GM11168 (cell line): ENCODE results near the gene KRTAP6-3.

Source experiments
- in situ Hi-C: fragments of 300-500 bp; cut with MboI; formaldehyde crosslinking; loops from one replicate; pipeline ENCODE4 v1.12.0; 2022; ENCODE audit warnings: low sequenced_read_pairs; ENCODE audit not compliant: unreplicated experiment

KRTAP6-3 gene

GRCh38 chr21:30592140-30592539 lies at the start of gene KRTAP6-3:
TSS of gene KRTAP6-3 (plus strand) at chr21:30592440. CDS start at chr21:30592446, 6 bp downstream.
- in situ Hi-C loops = no loop called here

DNA sequence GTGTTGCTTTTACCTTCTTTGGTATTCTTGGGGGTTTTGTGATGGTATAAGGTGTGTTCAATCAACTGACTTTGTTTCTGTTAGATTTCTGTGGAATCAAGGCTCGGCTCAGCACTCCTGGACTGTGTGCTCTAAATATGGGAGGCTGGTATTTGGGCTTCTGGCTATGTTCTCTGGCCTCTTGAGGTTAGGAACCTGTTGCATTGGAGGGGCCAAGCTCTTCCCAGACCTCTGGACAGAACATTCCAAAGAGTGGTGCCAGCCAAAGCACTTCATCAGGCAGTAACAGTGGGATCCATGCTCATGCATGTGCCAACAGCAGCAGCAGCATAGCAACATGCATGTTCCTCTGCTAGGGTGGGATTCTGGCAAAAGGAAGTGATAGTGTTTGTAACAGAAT lies 39.5 kb upstream of the KRTAP6-3 start:
- in situ Hi-C loops = no loop called here

- in situ Hi-C loops = no loop called here
These were observed 37.1 kb upstream of the KRTAP6-3 start for GRCh38 chr21:30555095-30555494.

- in situ Hi-C loops = no loop called here
These were observed 30.9 kb upstream of the KRTAP6-3 start, which contains the start of gene KRTAP19-7 for GRCh38 chr21:30561264-30561895. TSS of gene KRTAP19-7 (minus strand) at chr21:30561314. CDS start at chr21:30561289, 25 bp downstream.

DNA sequence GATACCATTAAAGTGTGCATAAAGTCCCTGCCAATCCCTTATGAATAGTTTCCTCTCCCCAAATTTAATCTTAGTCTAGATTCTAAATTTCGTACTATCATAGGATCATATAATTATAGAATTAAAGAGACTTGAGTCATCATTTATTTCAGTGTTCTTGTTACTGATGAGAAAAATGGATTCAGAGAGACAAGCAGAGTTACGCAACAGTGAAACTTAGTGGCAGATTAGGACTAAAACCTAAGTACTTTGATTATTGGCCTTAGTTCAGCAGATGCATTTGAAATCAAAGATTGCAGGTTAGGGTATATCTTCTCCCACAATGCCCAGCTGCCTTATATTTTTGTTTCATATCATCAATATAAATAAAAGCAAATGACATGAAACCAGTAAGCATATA lies 30.3 kb upstream of the KRTAP6-3 start:
- in situ Hi-C loops = no loop called here

GRCh38 chr21:30563072-30563471 lies 29.2 kb upstream of the KRTAP6-3 start:
- in situ Hi-C loops = no loop called here

DNA sequence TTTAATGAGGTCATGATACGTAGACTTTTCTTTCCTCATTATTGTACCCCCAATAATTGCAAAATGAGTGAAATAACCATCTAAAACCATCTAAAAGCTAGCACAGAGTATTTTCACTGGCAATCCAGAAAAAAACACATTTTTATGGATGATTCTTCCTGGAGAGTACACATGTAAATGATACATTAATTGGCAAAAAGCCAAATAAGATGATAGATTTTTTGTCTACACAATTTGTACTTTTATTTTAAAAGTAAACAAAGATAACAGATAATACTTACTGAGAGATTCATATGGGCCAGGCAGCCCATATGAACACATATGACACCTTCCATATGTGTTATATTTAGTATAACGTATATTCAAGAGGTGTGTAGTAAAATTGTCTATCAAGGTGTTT lies 28.6 kb upstream of the KRTAP6-3 start:
- in situ Hi-C loops = no loop called here

- in situ Hi-C loops = no loop called here
These were observed 24.6 kb upstream of the KRTAP6-3 start for GRCh38 chr21:30567617-30568016.

DNA sequence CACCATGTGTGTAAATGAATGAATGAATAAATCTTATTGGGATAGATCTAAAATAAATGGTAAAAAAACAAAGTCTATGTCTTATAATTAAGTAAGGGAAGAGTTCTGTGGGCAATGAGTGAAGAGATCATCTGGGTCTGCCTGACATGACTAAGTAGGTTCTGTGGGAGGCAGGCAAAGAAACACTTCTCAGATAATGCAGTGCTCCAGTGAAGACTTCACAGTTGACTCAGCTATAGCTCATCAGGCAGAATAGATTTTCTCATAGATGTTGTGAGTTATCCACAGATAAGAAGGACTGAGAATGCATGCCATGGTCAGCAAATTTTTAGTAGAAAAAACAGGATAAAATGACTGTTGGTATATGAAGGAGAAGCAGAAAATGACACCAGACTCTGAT lies 14.5 kb upstream of the KRTAP6-3 start:
- in situ Hi-C loops = no loop called here

DNA sequence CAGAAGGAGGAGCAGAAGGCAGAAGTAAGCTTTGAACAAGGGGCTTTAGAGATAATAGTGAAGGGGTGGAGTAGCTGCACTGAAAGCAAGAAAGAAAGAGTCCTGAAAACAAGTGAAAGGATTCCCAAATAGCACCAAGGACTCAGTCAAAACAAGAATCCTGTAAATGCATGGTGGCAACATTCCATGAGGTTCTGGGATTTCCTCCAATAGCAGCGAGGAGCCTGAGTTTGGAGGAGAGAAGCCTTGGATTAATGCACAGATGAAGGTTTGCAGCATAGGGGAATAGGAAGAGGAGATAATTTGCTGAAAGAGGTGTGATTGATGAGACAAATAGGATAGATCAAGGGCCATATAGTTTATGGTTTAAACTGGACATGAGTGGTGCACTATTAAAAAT lies 12.9 kb upstream of the KRTAP6-3 start:
- in situ Hi-C loops = no loop called here

GRCh38 chr21:30580132-30580531 lies 12.1 kb upstream of the KRTAP6-3 start:
- in situ Hi-C loops = no loop called here

- in situ Hi-C loops = no loop called here
These were observed 9.4 kb upstream of the KRTAP6-3 start for GRCh38 chr21:30582870-30583269.

GRCh38 chr21:30590297-30590696 lies 1.9 kb upstream of the KRTAP6-3 start, which contains the start of gene KRTAP22-2:
TSS of gene KRTAP22-2 (minus strand) at chr21:30590397.
- in situ Hi-C loops = no loop called here

DNA sequence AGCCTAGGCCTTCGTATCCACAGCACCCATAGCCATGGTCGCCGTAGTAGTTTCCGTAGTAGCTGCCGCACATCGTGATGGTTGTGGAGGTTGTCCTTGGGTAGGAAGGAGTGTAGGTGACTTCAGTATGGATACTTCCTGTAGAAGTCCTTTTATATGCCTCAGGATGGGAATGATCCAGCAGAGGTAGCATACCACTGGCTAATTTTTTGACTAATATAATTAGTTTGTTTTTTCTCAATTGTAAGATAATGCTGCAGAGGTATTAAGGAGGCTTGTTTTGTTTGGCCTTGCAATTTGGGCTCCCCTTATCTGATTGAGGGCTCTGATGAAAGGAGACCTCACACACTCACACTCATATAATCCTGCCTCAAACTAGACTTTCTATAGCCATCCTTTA lies 6.6 kb downstream of the KRTAP6-3 start, which contains the start of gene KRTAP6-2:
Gene KRTAP6-2 (minus strand): TSS at position 101 of the 400 bp plus-strand sequence. CDS start 28 bp downstream, at position 73.
- in situ Hi-C loops = no loop called here

- in situ Hi-C loops = no loop called here
These were observed 8.5 kb downstream of the KRTAP6-3 start, which contains the start of gene KRTAP22-1 for GRCh38 chr21:30600787-30601186. TSS of gene KRTAP22-1 (plus strand) at chr21:30601087.

DNA sequence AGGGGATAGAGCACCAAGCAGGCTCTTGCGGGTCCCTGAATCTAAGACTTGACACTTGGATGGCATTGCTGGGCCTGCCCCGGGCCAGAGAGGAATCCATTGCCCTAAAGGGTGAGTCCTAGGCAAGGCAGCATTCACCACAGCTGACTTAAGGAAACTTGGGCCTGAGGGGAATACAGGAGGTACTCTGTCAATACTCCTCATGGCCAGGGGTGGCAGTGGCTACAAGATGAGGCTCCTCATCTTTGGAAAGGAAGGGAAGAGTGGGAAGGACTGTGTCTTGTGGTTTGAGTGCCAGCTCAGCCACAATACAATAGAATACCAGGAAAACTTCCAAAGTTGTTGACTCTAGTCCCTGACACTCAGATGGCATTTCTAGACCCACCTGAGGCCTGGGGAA lies 13.7 kb downstream of the KRTAP6-3 start:
- in situ Hi-C loops = no loop called here

DNA sequence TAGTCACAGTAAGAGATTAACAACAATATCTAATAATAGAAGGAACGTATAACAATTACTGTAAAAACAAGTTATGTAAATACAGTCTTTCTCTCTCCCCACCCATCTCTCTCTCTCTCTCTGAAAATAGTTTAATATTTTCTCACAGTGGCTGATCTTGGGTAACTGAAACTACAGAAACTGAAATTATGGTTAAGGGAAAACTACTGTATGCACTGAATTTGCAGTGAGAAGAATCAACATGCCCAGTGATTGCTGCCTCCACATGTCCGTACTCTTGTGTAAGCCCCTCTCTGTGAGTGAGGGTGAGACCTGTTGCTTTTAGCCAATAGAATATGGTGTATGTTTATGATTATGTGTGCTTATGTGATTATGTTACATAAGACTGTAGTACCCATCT lies 19.9 kb downstream of the KRTAP6-3 start:
- in situ Hi-C loops = no loop called here

DNA sequence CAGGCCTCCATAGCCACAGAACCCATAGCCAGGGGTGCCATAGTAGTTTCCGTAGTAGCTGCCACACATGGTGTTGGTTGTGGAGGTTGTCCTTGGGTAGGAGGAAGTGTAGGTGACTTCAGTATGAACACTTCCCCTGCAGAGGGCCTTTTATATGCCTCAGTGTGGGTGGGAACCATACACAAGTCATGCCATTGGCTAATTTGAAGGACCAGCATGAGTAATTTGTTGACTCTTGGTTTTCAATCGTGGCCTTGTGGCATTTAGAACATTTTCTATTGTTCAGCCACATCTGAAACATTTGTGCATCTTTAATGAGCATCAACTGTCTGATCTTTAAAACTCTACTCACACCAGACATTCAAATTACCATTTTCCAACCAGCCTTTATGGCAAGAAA lies 21.6 kb downstream of the KRTAP6-3 start, which contains the start of gene KRTAP6-1:
Gene KRTAP6-1 (minus strand): TSS at position 95 of the 400 bp plus-strand sequence. CDS start 26 bp downstream, at position 69.
- in situ Hi-C loops = no loop called here

- in situ Hi-C loops = no loop called here
These were observed 23.0 kb downstream of the KRTAP6-3 start for GRCh38 chr21:30615199-30615598.

DNA sequence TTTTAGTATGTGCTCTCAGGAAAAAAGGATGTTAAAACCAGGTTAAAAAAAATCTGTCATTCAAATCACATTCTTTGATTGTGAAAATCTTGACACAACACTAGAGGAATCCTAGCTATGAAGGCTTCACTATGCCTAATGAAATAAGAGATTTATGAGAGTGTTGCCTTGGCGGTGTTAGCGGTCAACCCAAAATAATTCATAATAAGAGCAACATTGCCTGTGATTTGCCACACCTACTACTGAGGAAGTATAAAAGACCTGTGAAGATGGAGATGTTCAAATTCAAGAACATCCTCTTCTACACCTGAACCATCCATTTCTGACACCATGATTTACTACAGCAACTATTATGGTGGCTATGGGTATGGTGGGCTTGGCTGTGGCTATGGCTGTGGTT lies 23.9 kb downstream of the KRTAP6-3 start, which contains the start of gene KRTAP20-1:
Gene KRTAP20-1 (plus strand): TSS at position 301 of the 400 bp plus-strand sequence. CDS start 30 bp downstream, at position 331.
- in situ Hi-C loops = no loop called here

DNA sequence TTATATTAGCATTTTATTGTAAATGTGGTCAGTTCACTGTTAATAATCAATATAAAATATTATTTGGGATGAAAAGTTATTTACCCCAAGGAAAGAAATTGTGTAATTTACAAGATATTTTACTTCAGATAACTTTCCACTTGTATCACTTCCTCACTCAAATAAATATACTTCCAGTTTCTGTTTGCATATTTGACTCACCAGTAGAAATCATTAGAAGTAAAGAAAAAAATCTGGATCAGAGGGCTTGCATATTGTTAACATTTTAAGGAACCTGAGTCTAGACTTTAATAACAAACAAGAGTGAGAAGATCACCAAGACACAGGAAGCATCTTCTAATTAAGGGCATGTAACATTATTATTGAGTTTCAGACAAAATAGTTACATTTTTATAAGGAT lies 27.8 kb downstream of the KRTAP6-3 start:
- in situ Hi-C loops = no loop called here

GRCh38 chr21:30620522-30620921 lies 28.3 kb downstream of the KRTAP6-3 start, which contains the start of gene KRTAP20-4:
TSS of gene KRTAP20-4 (plus strand) at chr21:30620627.
- in situ Hi-C loops = no loop called here
